Neural cell (in vitro differentiated cells): ENCODE measurements around the gene IKZF1. TPM values are rescaled to one million over a fixed set of nuclear protein-coding genes. Genes with fewer than 3 reads are reported as not detected.

Experiments used
- H2AFZ ChIP-seq: fragments of 200-600, 300-800 bp; sonication (generic), shearing (Covaris generic); 2 replicates; pipeline ENCODE4 v1.6.0; 2014; ENCODE audit warnings: low read depth, mild to moderate bottlenecking, antibody characterized with exemption, low read length, moderate library complexity
- H3F3A ChIP-seq: fragments of 200-600 bp; shearing (Covaris generic); 2 replicates; pipeline ENCODE4 v1.6.1; 2016; ENCODE audit warnings: mild to moderate bottlenecking, moderate library complexity, mixed read lengths, antibody characterized with exemption, low read length; ENCODE audit not compliant: insufficient read depth, poor library complexity, severe bottlenecking
- H3K27ac ChIP-seq: fragments of 200-600, 300-800 bp; sonication (generic), shearing (Covaris generic); 2 replicates; pipeline ENCODE4 v1.5.1; 2014; ENCODE audit warnings: mild to moderate bottlenecking, low read length, moderate library complexity
- H3K27me3 ChIP-seq: fragments of 300-800, 200-600 bp; sonication (generic), shearing (Covaris generic); 2 replicates; pipeline ENCODE4 v1.6.0; 2014; ENCODE audit warnings: mild to moderate bottlenecking, low read depth, low read length, moderate library complexity; ENCODE audit not compliant: insufficient read depth
- H3K36me3 ChIP-seq: fragments of 300-800, 200-600 bp; sonication (generic), shearing (Covaris generic); 2 replicates; pipeline ENCODE4 v1.5.1; 2014; ENCODE audit warnings: mild to moderate bottlenecking, antibody characterized with exemption, low read length, moderate library complexity; ENCODE audit not compliant: insufficient read depth
- H3K4me2 ChIP-seq: fragments of 300-800, 200-600 bp; sonication (generic), shearing (Covaris generic); 2 replicates; pipeline ENCODE4 v1.6.0; 2014; ENCODE audit warnings: mild to moderate bottlenecking, low read length
- H3K4me3 ChIP-seq: fragments of 300-800, 200-600 bp; sonication (generic), shearing (Covaris generic); 2 replicates; pipeline ENCODE4 v1.5.1; 2014; ENCODE audit warnings: mild to moderate bottlenecking, low read length, moderate library complexity
- H3K79me2 ChIP-seq: fragments of 200-600 bp; shearing (Covaris generic); replicated peaks from 2 replicates; pipeline ENCODE4 v1.6.0; 2014; ENCODE audit warnings: mild to moderate bottlenecking, low read length, moderate library complexity; ENCODE audit not compliant: insufficient read depth
- H3K9ac ChIP-seq: fragments of 300-800, 200-600 bp; sonication (generic), shearing (Covaris generic); 2 replicates; pipeline ENCODE4 v1.6.1; 2016; ENCODE audit warnings: mild to moderate bottlenecking, low read length, mixed read lengths
- H3K9me2 ChIP-seq: fragments of 200-600 bp; shearing (Covaris generic); 2 replicates; pipeline ENCODE4 v1.6.1; 2016; ENCODE audit warnings: mild to moderate bottlenecking, low read length, mixed read lengths; ENCODE audit not compliant: insufficient read depth
- H3K9me3 ChIP-seq: fragments of 200-600, 300-800 bp; sonication (generic), shearing (Covaris generic); 2 replicates; pipeline ENCODE4 v1.6.1; 2016; ENCODE audit warnings: mild to moderate bottlenecking, mixed run types, low read length, moderate library complexity, mixed read lengths
- H4K20me1 ChIP-seq: fragments of 200-600 bp; shearing (Covaris generic); 2 replicates; pipeline ENCODE4 v1.6.1; 2016; ENCODE audit warnings: mild to moderate bottlenecking, mixed run types; ENCODE audit not compliant: insufficient read depth
- CTCF ChIP-seq: fragments of 450-650 bp; IDR thresholded peaks from 2 replicates; pipeline ENCODE4 v1.5.1; 2014; ENCODE audit warnings: antibody characterized with exemption, mild to moderate bottlenecking, moderate library complexity; ENCODE audit not compliant: poor library complexity, severe bottlenecking
- EP300 ChIP-seq: fragments of 450-650 bp; conservative IDR thresholded peaks from 2 replicates; pipeline ENCODE4 v1.6.1; 2014; ENCODE audit warnings: antibody characterized with exemption, mild to moderate bottlenecking, moderate library complexity; ENCODE audit not compliant: poor library complexity, severe bottlenecking
- EZH2 ChIP-seq: fragments of 200-600, 300-800 bp; shearing (Covaris generic), sonication (generic); IDR thresholded peaks from 2 replicates; pipeline ENCODE4 v1.6.1; 2014; ENCODE audit warnings: antibody characterized with exemption, low read length, borderline replicate concordance, mild to moderate bottlenecking; ENCODE audit not compliant: insufficient read depth, poor library complexity, severe bottlenecking
- MXI1 ChIP-seq: fragments of 450-650 bp; conservative IDR thresholded peaks from 2 replicates; pipeline ENCODE4 v1.6.1; 2014; ENCODE audit warnings: antibody characterized with exemption, mild to moderate bottlenecking; ENCODE audit not compliant: poor library complexity, severe bottlenecking
- POLR2AphosphoS5 ChIP-seq: IDR thresholded peaks from 2 replicates; pipeline ENCODE4 v1.6.1; 2012
- RAD21 ChIP-seq: fragments of 450-650 bp; conservative IDR thresholded peaks from 2 replicates; pipeline ENCODE4 v1.6.1; 2014; ENCODE audit warnings: antibody characterized with exemption, mild to moderate bottlenecking, moderate library complexity
- REST ChIP-seq: IDR thresholded peaks from 2 replicates; pipeline ENCODE4 v1.6.1; 2012; ENCODE audit warnings: borderline replicate concordance
- SMC3 ChIP-seq: fragments of 450-650 bp; conservative IDR thresholded peaks from 2 replicates; pipeline ENCODE4 v1.6.1; 2014; ENCODE audit warnings: antibody characterized with exemption, mild to moderate bottlenecking, moderate library complexity; ENCODE audit not compliant: poor library complexity
- TAF1 ChIP-seq: IDR thresholded peaks from 2 replicates; pipeline ENCODE4 v1.6.1; 2012; ENCODE audit warnings: low read depth
- polyA plus RNA-seq: library from polyadenylated mRNA; depleted of rRNA; stranded (reverse); fragments of >200 nt; gene quantifications from 2 replicates; pipeline ENCODE4 v1.2.3, GENCODE V29; 2014

The IKZF1 gene
- polyA plus RNA-seq, 1 donor from 2014 or later = 0.24 TPM

GRCh38 chr7:50400114-50400513, 95.6 kb downstream of the IKZF1 start:
- Histone ChIP-seq H3K36me3 (no peaks in the 10 kb centered on the region), H3K79me2 (no peaks in the 10 kb centered on the region), H3K27ac (no peak overlapping the region), H2AFZ (no peak overlapping the region), H3K4me3 (no peak overlapping the region), H3K27me3 (no peaks in the 10 kb centered on the region), H3K9me2 (no peaks in the 10 kb centered on the region), H3K9ac (no peak overlapping the region), H3K9me3 (no peaks in the 10 kb centered on the region), H4K20me1 (no peaks in the 10 kb centered on the region), H3K4me2 (no peak overlapping the region), H3F3A (no peaks in the 10 kb centered on the region)
- TF ChIP-seq POLR2AphosphoS5 = no peak
- no peak for TF ChIP-seq EP300
- no peak for TF ChIP-seq REST
- no peak for TF ChIP-seq RAD21
- no peak for TF ChIP-seq MXI1
- no peak for TF ChIP-seq EZH2

GRCh38 chr7:50404392-50404791, 99.9 kb downstream of the IKZF1 start:
- Histone ChIP-seq H2AFZ (no peak overlapping the region), H3K36me3 (no peaks in the 10 kb centered on the region), H4K20me1 (no peaks in the 10 kb centered on the region), H3K9me3 (no peaks in the 10 kb centered on the region), H3K27me3 (no peaks in the 10 kb centered on the region), H3K4me2 (no peak overlapping the region), H3K9me2 (no peaks in the 10 kb centered on the region), H3K9ac (no peak overlapping the region), H3K79me2 (no peaks in the 10 kb centered on the region), H3F3A (no peaks in the 10 kb centered on the region), H3K4me3 (no peak overlapping the region), H3K27ac (no peak overlapping the region)
- no peak for TF ChIP-seq RAD21

- Histone ChIP-seq H3K4me2 (no peak overlapping the region), H3K9ac (no peak overlapping the region), H2AFZ (no peak overlapping the region)
Measured at GRCh38 chr7:50405221-50405620, 100.7 kb downstream of the IKZF1 start.

More at GRCh38 chr7:50405221-50405620, 100.7 kb downstream of the IKZF1 start:
- Histone ChIP-seq H3K27me3 (no peaks in the 10 kb centered on the region), H3K9me2 (no peaks in the 10 kb centered on the region), H3F3A (no peaks in the 10 kb centered on the region), H3K9me3 (no peaks in the 10 kb centered on the region), H4K20me1 (no peaks in the 10 kb centered on the region), H3K27ac (no peak overlapping the region), H3K79me2 (no peaks in the 10 kb centered on the region), H3K36me3 (no peaks in the 10 kb centered on the region), H3K4me3 (no peak overlapping the region)
- TF ChIP-seq SMC3 (no peak), REST (no peak), CTCF (no peak), MXI1 (no peak), EZH2 (no peak), POLR2AphosphoS5 (no peak), RAD21 (no peak), EP300 (no peak), TAF1 (no peak)
